NCI-H446 (cell line): Measurements from ENCODE around the gene SEMA3E.
"Not testable (repeated sequence)": the region's sequence is repeated elsewhere in the genome, so short reads cannot be mapped to it uniquely, and the experiment has no call there.

Source experiments
- DNase-seq, 2 experiments: peaks; one replicate each; lab custom pipeline; 2025; lab: John Stamatoyannopoulos, UW

Gene SEMA3E

GRCh38 chr7:83552556-83552955 lies 96.4 kb downstream of the SEMA3E start:
- DNase-seq = not testable (repeated sequence)

- no peak for DNase-seq
Measured at GRCh38 chr7:83550100-83550499, 98.8 kb downstream of the SEMA3E start.

GRCh38 chr7:83548250-83548649 lies 100.7 kb downstream of the SEMA3E start:
- no peak for DNase-seq

GRCh38 chr7:83547526-83547925 lies 101.4 kb downstream of the SEMA3E start:
- DNase-seq = peak in 1 of 2 experiments; percentile 45

- DNase-seq = no peak
Measured at GRCh38 chr7:83546586-83546985, 102.4 kb downstream of the SEMA3E start.

- DNase-seq = no peak
Measured at GRCh38 chr7:83541187-83541960, 107.6 kb downstream of the SEMA3E start.

- DNase-seq = no peak
Measured at GRCh38 chr7:83534488-83534887, 114.5 kb downstream of the SEMA3E start.

GRCh38 chr7:83532219-83532618 lies 116.7 kb downstream of the SEMA3E start:
- no peak for DNase-seq

- DNase-seq = no peak
Measured at GRCh38 chr7:83531766-83532165, 117.2 kb downstream of the SEMA3E start.

- no peak for DNase-seq
Measured at GRCh38 chr7:83528925-83529423, 120.0 kb downstream of the SEMA3E start.

- no peak for DNase-seq
Measured at GRCh38 chr7:83524277-83525075, 124.5 kb downstream of the SEMA3E start.

- no peak for DNase-seq
Measured at GRCh38 chr7:83520726-83521125, 128.2 kb downstream of the SEMA3E start.

- no peak for DNase-seq
Measured at GRCh38 chr7:83519240-83519639, 129.7 kb downstream of the SEMA3E start.

GRCh38 chr7:83517035-83517700 lies 131.8 kb downstream of the SEMA3E start:
- DNase-seq = no peak

GRCh38 chr7:83514977-83515376 lies 134.0 kb downstream of the SEMA3E start:
- no peak for DNase-seq

GRCh38 chr7:83509255-83510021 lies 139.5 kb downstream of the SEMA3E start:
- no peak for DNase-seq

- no peak for DNase-seq
Measured at GRCh38 chr7:83504330-83504729, 144.6 kb downstream of the SEMA3E start.

GRCh38 chr7:83502636-83503035 lies 146.3 kb downstream of the SEMA3E start:
- no peak for DNase-seq

- DNase-seq = no peak
Measured at GRCh38 chr7:83494683-83495082, 154.3 kb downstream of the SEMA3E start.

- DNase-seq = no peak
Measured at GRCh38 chr7:83492802-83493201, 156.1 kb downstream of the SEMA3E start.

- DNase-seq = no peak
Measured at GRCh38 chr7:83487801-83488200, 161.1 kb downstream of the SEMA3E start.

- DNase-seq = no peak
Measured at GRCh38 chr7:83486957-83487356, 162.0 kb downstream of the SEMA3E start.
